Brain microvascular endothelial cell (primary cell): ENCODE data around the gene NDUFC2.
A peak's percentile ranks its signal among the peaks of the same experiment; 100 is the strongest.

Experiments used
- DNase-seq: peaks from one replicate; pipeline ENCODE4 v3.0.0-alpha.2; 2020
- H3K27ac ChIP-seq: fragments of 250-450 bp; sonication (Bioruptor Pico); 2 replicates; pipeline ENCODE4 v1.5.1; 2020; ENCODE audit warnings: mild to moderate bottlenecking, moderate library complexity
- H3K27me3 ChIP-seq: fragments of 250-450 bp; sonication (Bioruptor Pico); replicated peaks from 2 replicates; pipeline ENCODE4 v1.5.1; 2020; ENCODE audit warnings: mild to moderate bottlenecking
- H3K36me3 ChIP-seq: fragments of 250-450 bp; sonication (Bioruptor Pico); replicated peaks from 2 replicates; pipeline ENCODE4 v1.5.1; 2020; ENCODE audit warnings: mild to moderate bottlenecking
- H3K4me3 ChIP-seq: 2 replicates; pipeline ENCODE4 v1.5.1; 2011; ENCODE audit warnings: low read depth, mild to moderate bottlenecking, control low read depth, low read length, moderate library complexity
- in situ Hi-C: cut with HindIII; loops from 2 replicates; pipeline ENCODE4 v1.10.0; 2017; ENCODE audit warnings: low sequenced_read_pairs, low pct_ligation_motif_present
- TF ChIP-seq, protein P1 (sequence below): IDR thresholded peaks from 2 replicates; pipeline ENCODE4 v1.5.1; 2011; ENCODE audit warnings: low read depth, mild to moderate bottlenecking, moderate library complexity, low read length, control low read depth, inconsistent platforms; ENCODE audit errors: missing control alignments

Gene NDUFC2

DNA sequence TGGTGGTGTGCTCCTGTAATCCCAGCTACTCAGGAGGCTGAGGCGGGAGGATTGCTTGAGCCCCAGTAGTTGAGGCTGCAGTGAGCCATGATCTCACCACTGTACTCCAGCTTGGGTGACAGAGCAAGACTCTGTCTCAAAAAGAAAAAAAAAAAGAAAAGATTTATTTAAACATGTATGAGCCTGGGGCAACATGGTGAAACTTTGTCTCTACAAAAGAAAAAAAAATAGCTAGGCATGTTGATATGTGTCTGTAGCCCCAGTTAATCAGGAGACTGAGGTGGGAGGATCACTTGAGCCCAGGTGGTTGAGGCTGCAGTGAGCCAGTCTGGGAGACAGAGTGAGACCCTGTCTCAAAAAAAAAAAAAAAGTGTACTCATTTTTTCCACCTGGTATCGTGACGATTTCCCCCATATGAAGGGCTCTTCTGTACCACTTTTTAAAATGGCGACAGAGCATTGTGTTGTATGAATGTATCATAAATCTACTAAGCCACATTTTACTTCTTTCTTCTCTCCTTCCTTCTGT lies 40.2 kb downstream of the NDUFC2 start:
- no peak for DNase-seq
- TF ChIP-seq, protein P1, sequence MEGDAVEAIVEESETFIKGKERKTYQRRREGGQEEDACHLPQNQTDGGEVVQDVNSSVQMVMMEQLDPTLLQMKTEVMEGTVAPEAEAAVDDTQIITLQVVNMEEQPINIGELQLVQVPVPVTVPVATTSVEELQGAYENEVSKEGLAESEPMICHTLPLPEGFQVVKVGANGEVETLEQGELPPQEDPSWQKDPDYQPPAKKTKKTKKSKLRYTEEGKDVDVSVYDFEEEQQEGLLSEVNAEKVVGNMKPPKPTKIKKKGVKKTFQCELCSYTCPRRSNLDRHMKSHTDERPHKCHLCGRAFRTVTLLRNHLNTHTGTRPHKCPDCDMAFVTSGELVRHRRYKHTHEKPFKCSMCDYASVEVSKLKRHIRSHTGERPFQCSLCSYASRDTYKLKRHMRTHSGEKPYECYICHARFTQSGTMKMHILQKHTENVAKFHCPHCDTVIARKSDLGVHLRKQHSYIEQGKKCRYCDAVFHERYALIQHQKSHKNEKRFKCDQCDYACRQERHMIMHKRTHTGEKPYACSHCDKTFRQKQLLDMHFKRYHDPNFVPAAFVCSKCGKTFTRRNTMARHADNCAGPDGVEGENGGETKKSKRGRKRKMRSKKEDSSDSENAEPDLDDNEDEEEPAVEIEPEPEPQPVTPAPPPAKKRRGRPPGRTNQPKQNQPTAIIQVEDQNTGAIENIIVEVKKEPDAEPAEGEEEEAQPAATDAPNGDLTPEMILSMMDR: no peak
- Histone ChIP-seq H3K27ac (peak overlapping the region; percentile 92), H3K4me3 (no peak overlapping the region), H3K27me3 (no peaks in the 10 kb centered on the region), H3K36me3 (no peaks in the 10 kb centered on the region)
- in situ Hi-C loops: no loop called here

DNA sequence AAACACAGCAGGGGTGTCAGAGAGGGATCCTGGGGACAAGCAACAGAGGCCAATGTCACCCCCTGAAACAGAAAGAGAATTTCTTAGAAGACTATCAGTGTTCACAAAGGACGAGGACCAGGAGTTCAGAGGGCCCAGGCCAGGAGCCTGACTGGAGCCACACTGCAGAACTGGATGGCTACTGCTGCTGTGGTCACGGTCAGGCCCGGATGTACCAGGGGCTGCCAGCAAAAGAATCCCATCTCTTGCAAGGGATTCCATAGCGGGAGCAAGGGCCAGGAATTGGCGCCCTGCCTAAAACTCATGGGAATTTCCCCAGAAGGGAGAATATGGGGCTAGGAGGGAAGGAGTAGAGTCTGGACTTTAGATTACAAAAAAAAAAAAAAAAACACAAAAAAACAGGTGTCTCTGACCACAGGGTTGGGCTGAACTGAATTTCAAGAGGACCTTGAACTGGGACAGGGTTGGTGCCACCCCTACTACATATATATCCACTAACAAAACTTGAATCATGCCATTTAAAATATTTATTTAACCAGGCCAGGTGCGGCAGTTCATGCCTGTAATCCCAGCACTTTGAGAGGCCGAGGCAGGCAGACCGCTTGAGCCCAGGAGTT lies 40.9 kb downstream of the NDUFC2 start:
- no peak for DNase-seq
- Histone ChIP-seq H3K27me3 (no peaks in the 10 kb centered on the region), H3K27ac (no peak overlapping the region), H3K36me3 (no peaks in the 10 kb centered on the region), H3K4me3 (no peak overlapping the region)
- in situ Hi-C loops: no loop called here
- TF ChIP-seq, protein P1: no peak

- in situ Hi-C loops: no loop called here
Measured at GRCh38 chr11:78037825-78038620, 41.6 kb downstream of the NDUFC2 start.

GRCh38 chr11:78037056-78037455 lies 42.6 kb downstream of the NDUFC2 start:
- no peak overlapping the region for H3K4me3 ChIP-seq
- no peaks in the 10 kb centered on the region for H3K36me3 ChIP-seq
- TF ChIP-seq, protein P1: no peak
- in situ Hi-C loops: no loop called here
- DNase-seq: no peak
- H3K27me3 ChIP-seq: no peaks in the 10 kb centered on the region
- H3K27ac ChIP-seq: no peak overlapping the region

More at GRCh38 chr11:78037825-78038620, 41.6 kb downstream of the NDUFC2 start:
- no peak for DNase-seq
- no peaks in the 10 kb centered on the region for H3K27me3 ChIP-seq
- TF ChIP-seq, protein P1: no peak
- no peak overlapping the region for H3K4me3 ChIP-seq
- H3K36me3 ChIP-seq: no peaks in the 10 kb centered on the region
- H3K27ac ChIP-seq: no peak overlapping the region

DNA sequence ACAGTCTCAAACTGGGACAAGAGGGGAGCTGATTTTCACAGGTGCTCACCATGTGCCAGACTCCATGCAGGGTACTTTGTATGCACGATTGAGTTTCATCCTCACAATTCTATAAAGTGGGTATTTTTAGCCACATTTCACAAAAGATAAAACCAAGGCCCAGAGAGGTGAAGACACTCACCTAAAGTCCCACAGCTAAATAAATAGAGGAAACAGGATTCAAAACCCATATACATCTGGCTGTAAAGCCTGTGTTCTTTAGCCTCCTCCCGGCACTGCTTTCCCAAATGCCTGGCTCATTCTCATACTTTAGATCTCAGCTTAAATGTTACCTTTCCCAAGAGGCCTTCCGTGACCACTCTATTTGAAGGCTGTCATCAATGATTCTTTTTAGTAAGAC lies 43.3 kb downstream of the NDUFC2 start:
- TF ChIP-seq, protein P1: no peak
- Histone ChIP-seq H3K27ac (no peak overlapping the region), H3K27me3 (no peaks in the 10 kb centered on the region), H3K36me3 (no peaks in the 10 kb centered on the region), H3K4me3 (no peak overlapping the region)
- no peak for DNase-seq
- in situ Hi-C loops: no loop called here
